ENCODE data around the gene MAX. TPM values are rescaled to one million over a fixed set of nuclear protein-coding genes. Genes with fewer than 3 reads are reported as not detected.

Gene MAX
- total and polyA plus RNA-seq, 2 of the 8 experiments (the other 6 are each of a cell fraction or from before 2014, with no cell fraction given): 36.9 to 65.1 TPM

GRCh38 chr14:65034021-65034420, 68.3 kb downstream of the MAX start (continued):
- no peak for TF ChIP-seq EP300 (IDR thresholded peaks at IDR 0.05; ENCODE audit: borderline replicate concordance in 1 of 2, low read depth in 2 of 2, low read length in 2 of 2)
- no peak for TF ChIP-seq ZNF274 (IDR thresholded peaks at IDR 0.05; ENCODE audit: borderline replicate concordance, extremely low read depth, low read length)
- TF ChIP-seq TAF7 (optimal IDR thresholded peaks at IDR 0.05; ENCODE audit: borderline replicate concordance, low read depth, low read length): no peak
